HG03108 (cell line): ENCODE data around the gene PDE5A.
A peak's percentile ranks its signal among the peaks of the same experiment; 100 is the strongest.
"Not testable (repeated sequence)": the region's sequence is repeated elsewhere in the genome, so short reads cannot be mapped to it uniquely, and the experiment has no call there.

Experiments used
- ATAC-seq: cut with Tn5 transposase; IDR thresholded peaks from one replicate; pipeline ENCODE4 v1.9.1; 2021; ENCODE audit warnings: moderate library complexity; ENCODE audit not compliant: unreplicated experiment

Gene PDE5A

DNA sequence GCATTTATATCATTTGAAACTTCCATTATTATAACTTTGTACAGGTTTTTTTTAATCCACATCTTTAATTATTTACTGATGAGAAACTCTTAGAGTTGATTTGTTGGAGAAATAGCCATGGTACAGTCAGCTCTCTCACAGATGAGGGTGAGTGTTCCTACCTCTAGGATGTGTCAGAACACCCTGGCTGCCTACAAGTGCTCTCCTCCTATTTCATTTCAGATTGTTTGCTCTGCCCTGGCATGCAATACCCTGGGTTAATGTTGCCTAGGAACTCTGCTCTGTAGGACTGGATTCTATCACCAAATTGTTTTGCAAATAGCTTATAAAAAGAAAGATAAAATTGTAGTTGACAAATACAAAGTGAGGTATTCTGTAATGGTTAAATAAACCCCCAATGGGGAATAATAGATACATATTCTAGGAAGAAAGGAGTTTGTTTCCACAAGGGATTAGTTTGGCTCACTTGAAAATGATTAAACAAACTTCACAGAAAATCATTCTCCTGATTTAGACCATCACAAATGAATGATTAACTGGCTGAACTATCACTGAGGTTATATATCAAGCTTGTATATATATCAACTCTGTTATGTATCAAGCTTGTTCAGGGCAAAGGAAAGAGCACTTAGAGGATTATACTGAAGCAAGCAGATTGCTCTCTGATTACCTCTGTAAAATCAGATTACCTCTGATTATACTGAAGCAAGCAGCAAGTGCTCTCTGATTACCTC lies 150.0 kb downstream of the PDE5A start:
- no peak for ATAC-seq

DNA sequence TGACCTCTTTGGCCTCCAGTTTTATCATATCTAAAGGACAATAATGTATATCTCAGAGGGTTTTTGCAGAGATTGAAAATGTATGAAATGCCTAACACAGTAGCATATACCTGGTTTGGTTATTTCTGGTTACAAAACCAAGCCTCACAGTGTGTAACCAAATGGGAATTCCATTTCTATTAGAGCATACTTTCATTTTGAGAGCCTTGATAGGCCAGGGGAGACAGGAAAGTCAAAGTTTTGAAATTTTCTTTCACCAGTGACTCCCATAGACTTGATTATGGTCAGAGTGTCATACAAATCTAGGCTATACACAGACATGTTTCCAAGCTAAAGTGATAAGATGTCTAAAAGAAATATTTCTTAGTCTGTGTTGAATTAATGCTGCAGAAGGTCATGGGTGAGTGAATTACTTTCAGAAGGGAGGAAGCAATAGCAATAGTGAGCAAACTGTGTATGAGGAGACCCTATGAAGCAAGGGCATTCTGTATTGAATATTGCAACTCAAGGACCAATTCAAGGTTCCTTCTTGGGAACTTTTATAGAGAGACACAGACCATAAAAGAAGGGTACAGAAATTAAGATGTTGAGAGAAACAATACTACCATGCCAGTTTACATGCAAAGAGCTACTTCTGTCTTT lies 151.1 kb downstream of the PDE5A start:
- no peak for ATAC-seq

DNA sequence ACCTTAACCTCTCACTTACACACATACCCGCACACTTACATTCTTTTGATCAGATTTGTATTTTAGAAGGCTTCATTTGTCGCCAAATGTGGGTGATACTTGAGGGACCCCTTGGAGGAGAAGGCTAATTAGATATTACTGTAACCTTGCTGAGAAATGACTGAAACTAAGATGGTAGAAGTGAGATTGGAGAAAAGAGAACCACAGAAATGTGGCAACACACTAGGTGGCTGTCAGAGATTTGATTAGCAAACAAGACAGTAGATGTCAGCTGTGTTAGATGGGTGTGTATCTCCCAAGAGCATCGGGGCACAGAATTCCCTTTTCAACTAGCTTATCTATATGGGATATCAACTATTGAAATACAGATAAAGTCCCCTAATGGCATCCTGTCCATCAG lies 157.3 kb downstream of the PDE5A start:
- ATAC-seq, result no peak

DNA sequence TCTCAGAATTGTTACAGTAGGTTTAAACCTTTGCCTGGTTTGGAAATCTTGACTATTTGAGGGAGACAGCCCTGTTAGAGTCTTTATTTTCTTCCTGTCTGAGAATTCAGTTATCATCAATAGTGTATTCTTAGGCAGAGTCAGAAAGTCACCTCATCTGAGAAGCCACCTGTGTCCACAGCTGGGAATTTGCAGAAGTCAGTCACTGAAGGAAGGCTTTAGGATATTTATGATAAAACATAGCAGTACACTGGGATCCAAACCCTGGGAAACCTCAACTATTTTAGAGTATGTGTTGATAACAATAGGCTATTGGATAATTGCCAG lies 157.9 kb downstream of the PDE5A start:
- ATAC-seq, result peak; percentile 50

DNA sequence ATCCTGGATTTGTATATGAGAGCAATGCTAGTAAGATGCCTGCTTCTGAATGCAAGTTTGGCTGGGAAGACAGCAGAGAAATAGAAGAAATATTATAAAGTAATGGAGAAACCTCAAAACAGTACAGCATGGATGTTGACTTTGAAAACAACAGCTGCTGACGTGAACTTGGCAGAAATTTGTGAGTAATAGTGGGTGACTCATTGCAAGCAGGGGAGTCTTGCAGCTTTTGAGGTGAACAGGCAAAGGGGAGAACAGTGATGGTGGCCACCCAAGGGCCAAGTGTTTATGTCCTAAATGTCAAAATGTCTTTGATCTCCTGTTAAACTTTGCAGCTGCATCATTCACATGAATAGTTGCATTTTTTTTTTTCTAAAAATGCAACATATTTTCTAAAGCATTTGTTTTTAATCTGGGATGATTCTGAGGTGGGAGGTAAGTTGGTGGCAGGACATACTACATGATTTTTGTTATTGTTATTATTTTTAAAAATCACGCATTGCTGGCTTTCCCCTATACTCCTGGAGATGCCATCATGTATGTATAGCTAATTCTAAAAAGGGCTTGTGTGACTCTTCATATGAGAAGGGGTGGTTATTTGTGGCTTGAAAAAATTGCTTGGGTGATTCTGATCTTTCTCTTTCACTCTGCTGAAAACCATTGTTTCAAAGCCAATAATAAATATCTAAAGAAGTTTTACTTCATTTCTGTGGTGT lies 158.4 kb downstream of the PDE5A start:
- peak; percentile 39 for ATAC-seq

DNA sequence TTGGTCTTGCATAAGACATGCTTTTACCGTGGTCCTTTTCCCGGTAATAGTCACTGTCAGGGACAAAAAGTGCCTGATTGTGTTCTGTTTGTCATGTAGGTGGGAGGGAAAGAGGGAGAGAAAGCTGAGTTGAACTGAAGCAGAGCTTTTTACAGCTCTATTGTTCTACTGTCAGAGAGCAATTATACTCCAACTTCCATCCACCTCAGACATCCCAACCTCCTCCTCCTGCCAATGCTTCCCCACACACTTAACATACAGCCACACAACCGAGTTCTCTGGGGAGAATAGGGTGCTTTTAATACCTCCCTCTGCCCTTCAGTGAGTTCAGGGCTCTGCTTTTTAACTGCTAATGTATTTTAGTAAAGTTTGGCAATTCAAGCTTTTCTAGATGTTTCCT lies 159.6 kb downstream of the PDE5A start:
- ATAC-seq, result not testable (repeated sequence)

DNA sequence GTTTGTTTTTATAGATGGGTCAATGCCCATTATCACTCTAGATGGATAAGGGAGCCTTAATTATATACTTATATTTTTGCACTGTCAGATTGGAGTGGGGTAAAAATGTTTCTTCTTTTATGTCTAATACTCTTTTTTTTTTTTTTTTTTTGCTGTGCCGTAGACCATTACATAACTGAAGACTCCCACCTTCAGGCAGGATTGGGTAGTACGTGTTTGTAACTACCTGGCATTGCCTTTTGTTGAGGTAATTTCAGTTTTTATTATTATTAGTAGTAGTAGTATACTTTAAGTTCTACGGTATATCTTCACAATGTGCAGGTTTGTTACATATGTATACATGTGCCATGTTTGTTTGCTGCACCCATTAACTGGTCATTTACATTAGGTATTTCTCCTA lies 165.9 kb downstream of the PDE5A start:
- not testable (repeated sequence) for ATAC-seq

DNA sequence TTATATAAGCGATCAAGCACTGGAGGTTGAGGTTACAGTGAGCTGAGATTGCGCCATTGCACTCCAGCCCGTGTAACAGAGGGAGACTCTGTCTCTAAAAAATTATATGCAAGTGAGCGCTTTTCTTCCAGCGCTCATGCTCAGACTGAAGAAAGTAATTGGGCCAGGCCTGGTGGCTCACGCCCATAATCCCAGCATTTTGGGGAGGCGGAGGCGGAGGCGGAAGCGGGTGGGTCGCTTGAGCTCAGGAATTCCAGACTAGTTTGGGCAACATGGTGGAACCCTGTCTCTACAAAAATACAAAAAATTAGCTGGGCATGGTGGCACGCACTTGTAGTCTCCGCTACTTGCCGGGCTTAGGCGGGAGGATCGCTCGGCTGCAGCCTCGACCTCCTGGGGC lies 172.9 kb downstream of the PDE5A start:
- ATAC-seq, result not testable (repeated sequence)

DNA sequence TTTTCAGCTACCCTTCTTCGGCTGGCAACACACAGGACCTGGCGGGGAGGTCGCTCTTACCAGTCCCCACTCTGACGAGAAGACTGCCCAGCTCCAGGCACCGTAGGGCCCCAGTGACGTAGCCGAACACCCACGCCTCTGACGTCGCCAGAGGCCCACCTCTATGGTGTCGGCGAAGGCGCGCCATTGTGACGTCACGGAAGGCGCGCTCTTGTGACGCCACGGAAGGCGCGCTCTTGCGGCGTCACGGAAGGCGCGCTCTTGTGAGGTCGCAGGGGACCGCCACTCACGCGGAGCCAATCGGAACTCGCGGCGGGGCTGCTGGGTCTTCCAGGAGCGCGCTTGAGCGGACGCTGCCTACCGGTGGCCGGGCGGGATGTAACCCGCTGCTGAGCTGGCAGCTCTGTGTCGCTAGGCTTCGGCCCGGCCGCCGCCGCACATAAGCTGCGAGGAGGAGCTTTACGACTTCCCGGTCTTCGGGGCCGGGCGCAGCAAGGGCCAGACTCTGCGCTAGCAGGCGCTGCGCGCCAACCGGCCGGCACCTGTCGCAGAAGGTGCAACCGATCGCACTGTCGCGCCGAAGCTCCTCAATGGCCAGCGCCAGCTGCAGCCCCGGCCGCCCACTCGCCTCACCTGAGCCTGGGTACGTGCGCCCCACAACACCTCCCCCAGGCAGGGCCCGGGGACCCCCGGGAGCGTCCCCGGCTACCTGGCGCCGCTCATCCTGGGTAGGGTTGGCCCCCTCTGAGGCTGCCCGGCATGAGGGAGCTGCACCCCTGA lies 173.9 kb downstream of the PDE5A start:
- peak; percentile 100 for ATAC-seq

DNA sequence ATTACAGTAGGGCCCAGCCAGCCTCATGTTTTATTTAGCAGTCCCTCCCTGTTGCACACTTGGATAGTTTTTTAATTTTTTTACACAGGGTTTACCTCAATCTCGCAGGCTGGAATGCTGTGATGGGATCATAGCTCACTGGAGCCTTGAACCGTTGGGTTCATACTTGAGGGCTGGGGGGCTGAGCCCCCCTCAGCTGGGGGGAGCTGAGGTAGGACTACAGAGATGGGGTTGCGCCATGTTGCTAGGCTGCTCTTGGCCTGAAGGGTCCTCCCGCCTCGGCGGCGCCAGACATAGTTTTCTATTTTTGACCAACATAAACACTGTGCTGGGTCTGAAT lies 174.5 kb downstream of the PDE5A start:
- ATAC-seq, result not testable (repeated sequence)

DNA sequence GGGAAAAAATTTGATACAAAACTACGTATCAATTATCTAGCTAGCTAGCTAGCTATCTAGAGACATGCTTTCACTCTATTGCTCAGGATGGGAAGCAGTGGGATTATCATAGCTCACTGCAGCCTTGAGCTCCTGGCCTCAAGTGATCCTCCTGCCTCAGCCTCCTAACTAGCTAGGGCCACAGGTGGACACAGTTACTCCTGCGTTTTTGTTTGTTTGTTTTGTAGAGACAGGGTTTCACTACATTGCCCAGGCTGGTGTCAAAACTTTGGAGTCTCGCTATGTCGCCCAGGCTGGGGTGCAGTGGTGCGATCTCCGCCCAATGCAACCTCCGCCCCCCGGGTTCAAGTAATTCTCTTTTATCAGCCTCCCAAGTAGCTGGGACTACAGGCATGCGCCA lies 175.3 kb downstream of the PDE5A start:
- not testable (repeated sequence) for ATAC-seq

DNA sequence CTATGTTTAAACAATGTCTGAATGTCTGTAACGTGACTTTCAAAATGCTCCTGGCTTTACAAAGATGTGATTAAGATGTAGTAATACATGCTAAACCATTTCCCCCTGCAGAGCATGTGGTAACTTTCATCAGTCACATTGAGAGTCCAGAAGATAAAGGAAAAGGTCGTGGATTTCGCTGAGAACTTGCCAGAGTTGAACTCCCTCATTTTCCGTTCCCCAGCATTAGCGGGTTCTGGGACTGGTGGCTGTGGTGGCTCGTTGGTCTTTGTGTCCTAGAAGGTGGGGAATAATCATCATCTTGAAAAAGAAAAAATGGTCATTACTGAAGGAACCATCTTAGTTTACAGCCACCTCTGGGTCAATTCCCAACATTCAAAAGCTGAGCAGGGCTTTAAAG lies 178.8 kb downstream of the PDE5A start:
- not testable (repeated sequence) for ATAC-seq
